A673 (cell line): Measurements from ENCODE around the gene IQCE. TPM values are rescaled to one million over a fixed set of nuclear protein-coding genes. Genes with fewer than 3 reads are reported as not detected.

Source experiments
- BruUV-seq: library from RNA; stranded (reverse); fragments of 400-500 nt; replicated peaks from 2 replicates; lab custom pipeline; 2021; lab: Mats Ljungman, UMichigan
- CTCF ChIA-PET: fragments of 300-600 bp; sonication (Branson Sonifier 250); formaldehyde crosslinking; loops from one replicate; lab custom pipeline; 2022; ENCODE audit warnings: antibody characterized with exemption; lab: Charles Lee
- POLR2A ChIA-PET: fragments of 300-600 bp; sonication (Branson Sonifier 250); formaldehyde crosslinking; loops from one replicate; lab custom pipeline; 2022; ENCODE audit warnings: antibody characterized with exemption; ENCODE audit not compliant: low non-redundant PET; lab: Charles Lee
- DNase-seq: peaks from one replicate; pipeline ENCODE4 v3.0.0-alpha.2; 2015; ENCODE audit warnings: low spot score
- H3K27ac ChIP-seq: fragments of 200-600 bp; sonication (generic); 2 replicates; pipeline ENCODE4 v1.5.1; 2016; ENCODE audit warnings: mixed run types, low read depth, mild to moderate bottlenecking, mixed read lengths, antibody characterized with exemption, low read length; ENCODE audit not compliant: poor library complexity, severe bottlenecking
- H3K27me3 ChIP-seq: fragments of 200-600 bp; sonication (generic); replicated peaks from 2 replicates; pipeline ENCODE4 v1.6.1; 2017; ENCODE audit warnings: mixed run types, low read depth, mild to moderate bottlenecking, mixed read lengths, antibody characterized with exemption, low read length; ENCODE audit not compliant: insufficient read depth, poor library complexity
- H3K36me3 ChIP-seq: fragments of 200-600 bp; sonication (generic); 2 replicates; pipeline ENCODE4 v1.6.1; 2016; ENCODE audit warnings: mixed run types, mild to moderate bottlenecking, mixed read lengths, antibody characterized with exemption, low read length; ENCODE audit not compliant: insufficient read depth, poor library complexity, severe bottlenecking
- H3K4me1 ChIP-seq: fragments of 200-600 bp; sonication (generic); 2 replicates; pipeline ENCODE4 v1.6.1; 2017; ENCODE audit warnings: mixed run types, mild to moderate bottlenecking, mixed read lengths, antibody characterized with exemption, low read length; ENCODE audit not compliant: insufficient read depth, poor library complexity, severe bottlenecking
- H3K4me3 ChIP-seq: fragments of 200-600 bp; sonication (generic); 2 replicates; pipeline ENCODE4 v1.5.1; 2016; ENCODE audit warnings: low read depth, mixed run types, mild to moderate bottlenecking, mixed read lengths, low read length; ENCODE audit not compliant: poor library complexity, severe bottlenecking
- H3K9me3 ChIP-seq: fragments of 200-600 bp; sonication (generic); 2 replicates; pipeline ENCODE4 v1.6.1; 2016; ENCODE audit warnings: mixed run types, low read depth, mild to moderate bottlenecking, mixed read lengths, antibody characterized with exemption, low read length; ENCODE audit not compliant: poor library complexity, severe bottlenecking
- EZH2 ChIP-seq: fragments of 200-600 bp; sonication (generic); IDR thresholded peaks from 2 replicates; pipeline ENCODE4 v1.6.1; 2017; ENCODE audit warnings: borderline replicate concordance, low read depth, mild to moderate bottlenecking, mixed read lengths, antibody characterized with exemption, low read length; ENCODE audit not compliant: poor library complexity, severe bottlenecking
- intact Hi-C: fragments of 100-400 bp; cut with micrococcal nuclease; formaldehyde crosslinking; loops from one replicate; pipeline ENCODE4 v1.10.0; 2022; ENCODE audit not compliant: unreplicated experiment
- total RNA-seq: library from RNA; stranded (reverse); gene quantifications from 2 replicates; pipeline ENCODE4 v1.2.3, GENCODE V29; 2021
- TF ChIP-seq, protein P1 (sequence below): fragments of 300-800, 200-600 bp; sonication (generic); conservative IDR thresholded peaks from 2 replicates; pipeline ENCODE4 v1.5.1; 2017; ENCODE audit warnings: low read depth, mild to moderate bottlenecking, antibody characterized with exemption, low read length, moderate library complexity, mixed read lengths

The IQCE gene
- total RNA-seq, 1 experiment from 2014 or later: 35.4 TPM

DNA sequence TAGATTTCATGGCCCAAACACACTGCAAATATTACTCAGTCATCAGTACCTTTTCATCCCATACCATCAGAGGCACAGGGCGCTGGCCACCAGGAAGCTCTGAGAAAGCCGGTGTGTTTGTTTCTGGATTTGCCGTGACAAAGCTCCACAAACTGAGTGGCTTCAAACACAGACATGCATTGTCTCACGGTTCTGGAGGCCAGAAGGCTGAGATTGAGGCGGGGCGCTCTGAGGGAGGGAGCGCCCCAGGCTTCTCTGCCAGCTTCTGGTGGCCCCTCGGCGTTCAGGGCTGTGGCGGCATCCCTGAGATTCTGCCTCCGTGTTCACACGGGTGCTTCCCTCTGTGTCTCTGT is 69.3 kb downstream of the IQCE start:
- no peak overlapping the region for H3K27ac ChIP-seq
- peaks cover 2% of the 10 kb centered on the region for H3K36me3 ChIP-seq
- no peaks in the 10 kb centered on the region for H3K27me3 ChIP-seq
- intact Hi-C loops: no loop called here
- peaks cover 4% of the 10 kb centered on the region for H3K4me1 ChIP-seq
- ChIA-PET POLR2A (no interaction called here), CTCF (no interaction called here)
- no peak overlapping the region for H3K4me3 ChIP-seq
- no peak for DNase-seq
- no TSS peak for BruUV-seq
- no peaks in the 10 kb centered on the region for H3K9me3 ChIP-seq
- TF ChIP-seq EZH2: no peak
- TF ChIP-seq, protein P1, sequence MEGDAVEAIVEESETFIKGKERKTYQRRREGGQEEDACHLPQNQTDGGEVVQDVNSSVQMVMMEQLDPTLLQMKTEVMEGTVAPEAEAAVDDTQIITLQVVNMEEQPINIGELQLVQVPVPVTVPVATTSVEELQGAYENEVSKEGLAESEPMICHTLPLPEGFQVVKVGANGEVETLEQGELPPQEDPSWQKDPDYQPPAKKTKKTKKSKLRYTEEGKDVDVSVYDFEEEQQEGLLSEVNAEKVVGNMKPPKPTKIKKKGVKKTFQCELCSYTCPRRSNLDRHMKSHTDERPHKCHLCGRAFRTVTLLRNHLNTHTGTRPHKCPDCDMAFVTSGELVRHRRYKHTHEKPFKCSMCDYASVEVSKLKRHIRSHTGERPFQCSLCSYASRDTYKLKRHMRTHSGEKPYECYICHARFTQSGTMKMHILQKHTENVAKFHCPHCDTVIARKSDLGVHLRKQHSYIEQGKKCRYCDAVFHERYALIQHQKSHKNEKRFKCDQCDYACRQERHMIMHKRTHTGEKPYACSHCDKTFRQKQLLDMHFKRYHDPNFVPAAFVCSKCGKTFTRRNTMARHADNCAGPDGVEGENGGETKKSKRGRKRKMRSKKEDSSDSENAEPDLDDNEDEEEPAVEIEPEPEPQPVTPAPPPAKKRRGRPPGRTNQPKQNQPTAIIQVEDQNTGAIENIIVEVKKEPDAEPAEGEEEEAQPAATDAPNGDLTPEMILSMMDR: no peak

GRCh38 chr7:2628891-2629290 is 70.1 kb downstream of the IQCE start:
- H3K27ac ChIP-seq: no peak overlapping the region
- H3K27me3 ChIP-seq: no peaks in the 10 kb centered on the region
- peaks cover 7% of the 10 kb centered on the region for H3K4me1 ChIP-seq
- CTCF ChIA-PET: no interaction called here
- TF ChIP-seq, protein P1: no peak
- no peak for TF ChIP-seq EZH2
- no peak overlapping the region for H3K4me3 ChIP-seq
- peaks cover 2% of the 10 kb centered on the region for H3K36me3 ChIP-seq
- no peaks in the 10 kb centered on the region for H3K9me3 ChIP-seq
- intact Hi-C loops: no loop called here
- BruUV-seq: no TSS peak
- POLR2A ChIA-PET: no interaction called here
- DNase-seq: no peak

DNA sequence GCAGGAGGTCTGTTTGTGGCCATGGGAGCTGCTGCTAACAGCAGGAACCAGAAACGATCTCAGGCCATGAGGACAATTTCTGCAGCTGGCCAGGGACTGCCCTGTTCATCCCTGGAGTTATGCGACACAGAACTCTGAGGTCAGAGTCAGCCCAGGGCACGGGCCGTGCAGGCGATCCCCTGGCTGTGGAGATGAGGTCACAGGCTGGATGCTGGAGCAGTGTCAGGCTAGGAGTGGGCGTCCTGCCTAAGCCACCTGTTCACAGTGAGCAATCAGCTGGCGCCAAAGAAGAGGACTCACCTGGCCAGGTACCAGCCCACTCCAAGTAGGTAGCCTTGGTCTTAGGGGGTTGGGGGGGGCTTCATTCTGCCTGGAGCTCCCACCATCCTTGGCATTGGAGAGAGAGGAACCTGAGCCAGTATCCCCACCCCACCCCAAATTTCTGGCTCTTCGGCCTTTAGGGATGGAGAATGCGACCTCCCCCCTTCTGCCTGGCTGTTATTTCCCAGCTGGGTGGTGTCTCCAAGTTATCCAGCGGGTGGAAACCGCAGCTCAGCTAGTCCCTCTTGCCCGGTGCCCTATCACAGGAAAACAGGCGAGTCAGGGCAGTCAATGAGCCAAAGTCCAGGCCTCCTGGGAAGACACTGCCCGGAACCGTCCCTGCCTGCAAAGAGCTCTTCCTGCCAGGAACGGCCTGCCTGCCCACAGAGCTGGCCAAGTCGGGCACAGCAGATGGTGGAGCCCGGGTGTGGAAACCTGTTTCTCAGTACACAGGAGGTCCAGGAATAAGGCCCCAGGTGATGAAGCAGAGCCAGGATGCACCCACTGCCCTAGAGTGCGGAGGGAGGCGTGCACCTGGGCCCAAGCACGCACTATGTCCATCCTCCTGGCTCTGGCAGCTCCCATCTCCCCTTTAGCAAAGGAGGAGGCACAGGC is 71.2 kb downstream of the IQCE start:
- ChIA-PET CTCF (interaction anchor here (0.5 kb wide), 1 partner anchor 70 kb away, joined by 4 read pairs; no protein-coding TSS in a partner anchor), POLR2A (no interaction called here)
- Histone ChIP-seq H3K36me3 (peaks cover 7% of the 10 kb centered on the region), H3K27ac (no peak overlapping the region), H3K9me3 (no peaks in the 10 kb centered on the region), H3K27me3 (no peaks in the 10 kb centered on the region), H3K4me1 (peaks cover 15% of the 10 kb centered on the region), H3K4me3 (no peak overlapping the region)
- intact Hi-C loops: loop anchor here (5.0 kb wide), 1 partner anchor 73 kb away; the partner anchor contains the start of genes BRAT1 and IQCE
- TF ChIP-seq, protein P1: no peak
- DNase-seq: no peak
- BruUV-seq: no TSS peak
